ENCODE data around the gene DNAJC19.

DNAJC19 gene

GRCh38 chr3:180980611-180981010 is 8.9 kb downstream of the DNAJC19 start:
- Histone ChIP-seq H3K79me2 (ENCODE audit: insufficient read depth, low read length) (no peaks in the 10 kb centered on the region), H3K4me3 (ENCODE audit: insufficient read depth, low read length, poor library complexity, severe bottlenecking) (no peak overlapping the region), H2AFZ (ENCODE audit: low read depth, low read length, severe bottlenecking) (no peak overlapping the region), H4K20me1 (ENCODE audit: low read depth, low read length) (no peaks in the 10 kb centered on the region), H3F3A (ENCODE audit: insufficient read depth) (peaks cover 41% of the 10 kb centered on the region; the same call in 1 of the 2 replicates), H3K9me2 (replicated peaks; ENCODE audit: insufficient read depth, low read length) (no peaks in the 10 kb centered on the region), H3K9me3 (ENCODE audit: insufficient read depth, low read length) (no peaks in the 10 kb centered on the region), H3K27ac (ENCODE audit: low read depth, low read length) (no peak overlapping the region), H3K27me3 (ENCODE audit: low read length) (no peaks in the 10 kb centered on the region), H3K36me3 (ENCODE audit: low read length) (peaks cover 35% of the 10 kb centered on the region; the same call in 1 of the 2 replicates), H3K4me2 (ENCODE audit: low read depth, low read length, poor library complexity, severe bottlenecking) (no peak overlapping the region), H3K9ac (ENCODE audit: low read length) (no peak overlapping the region)
- no peak for TF ChIP-seq EZH2phosphoT487 (conservative IDR thresholded peaks at IDR 0.05; ENCODE audit: low read length)
- no peak for TF ChIP-seq CTCF (IDR thresholded peaks at IDR 0.05; ENCODE audit: insufficient read depth, low read length, poor library complexity, severe bottlenecking)

GRCh38 chr3:180979961-180980360 is 9.6 kb downstream of the DNAJC19 start:
- Histone ChIP-seq H3K9me2 (replicated peaks; ENCODE audit: insufficient read depth, low read length) (no peaks in the 10 kb centered on the region), H3K4me2 (ENCODE audit: low read depth, low read length, poor library complexity, severe bottlenecking) (no peak overlapping the region), H3K36me3 (ENCODE audit: low read length) (peaks cover 36% of the 10 kb centered on the region; the same call in 1 of the 2 replicates), H4K20me1 (ENCODE audit: low read depth, low read length) (no peaks in the 10 kb centered on the region), H3F3A (ENCODE audit: insufficient read depth) (peaks cover 38% of the 10 kb centered on the region; the same call in 1 of the 2 replicates), H3K9ac (ENCODE audit: low read length) (no peak overlapping the region), H3K27ac (ENCODE audit: low read depth, low read length) (no peak overlapping the region), H3K27me3 (ENCODE audit: low read length) (no peaks in the 10 kb centered on the region), H3K9me3 (ENCODE audit: insufficient read depth, low read length) (no peaks in the 10 kb centered on the region), H3K4me3 (ENCODE audit: insufficient read depth, low read length, poor library complexity, severe bottlenecking) (no peak overlapping the region), H2AFZ (ENCODE audit: low read depth, low read length, severe bottlenecking) (no peak overlapping the region), H3K79me2 (ENCODE audit: insufficient read depth, low read length) (no peaks in the 10 kb centered on the region)
- TF ChIP-seq EZH2phosphoT487 (conservative IDR thresholded peaks at IDR 0.05; ENCODE audit: low read length) (no peak), CTCF (IDR thresholded peaks at IDR 0.05; ENCODE audit: insufficient read depth, low read length, poor library complexity, severe bottlenecking) (no peak)

GRCh38 chr3:180977498-180977897 is 12.0 kb downstream of the DNAJC19 start:
- no peak for TF ChIP-seq CTCF (IDR thresholded peaks at IDR 0.05; ENCODE audit: insufficient read depth, low read length, poor library complexity, severe bottlenecking)
- TF ChIP-seq EZH2phosphoT487 (conservative IDR thresholded peaks at IDR 0.05; ENCODE audit: low read length): no peak
- H3K9me2 ChIP-seq (replicated peaks; ENCODE audit: insufficient read depth, low read length): no peaks in the 10 kb centered on the region
- H3K79me2 ChIP-seq (ENCODE audit: insufficient read depth, low read length): no peaks in the 10 kb centered on the region
- no peak overlapping the region for H3K27ac ChIP-seq (ENCODE audit: low read depth, low read length)
- no peaks in the 10 kb centered on the region for H3K9me3 ChIP-seq (ENCODE audit: insufficient read depth, low read length)
- no peaks in the 10 kb centered on the region for H3K27me3 ChIP-seq (ENCODE audit: low read length)
- H4K20me1 ChIP-seq (ENCODE audit: low read depth, low read length): no peaks in the 10 kb centered on the region
- no peak overlapping the region for H2AFZ ChIP-seq (ENCODE audit: low read depth, low read length, severe bottlenecking)
- no peak overlapping the region for H3K4me3 ChIP-seq (ENCODE audit: insufficient read depth, low read length, poor library complexity, severe bottlenecking)
- H3K9ac ChIP-seq (ENCODE audit: low read length): no peak overlapping the region
- H3K36me3 ChIP-seq (ENCODE audit: low read length): peaks cover 45% of the 10 kb centered on the region; the same call in 1 of the 2 replicates
- peaks cover 36% of the 10 kb centered on the region; the same call in 1 of the 2 replicates for H3F3A ChIP-seq (ENCODE audit: insufficient read depth)
- H3K4me2 ChIP-seq (ENCODE audit: low read depth, low read length, poor library complexity, severe bottlenecking): no peak overlapping the region

Data from SU-DHL-6 (cell line).